Vagina (tissue), 2 donors: ENCODE measurements around the gene SNRNP200.
"Not testable (repeated sequence)": the region's sequence is repeated elsewhere in the genome, so short reads cannot be mapped to it uniquely, and the experiment has no call there.

ENCODE experiments used
- CTCF ChIP-seq, 3 experiments: fragments of 450-650 bp in 2 of 3; fragments of 200-600 bp in 1 of 3; sonication (generic) in 1 of 3; IDR thresholded peaks; one replicate each; pipeline ENCODE4 v1.5.1; 2017 to 2019; ENCODE audit warnings: antibody characterized with exemption in 3 of 3, mild to moderate bottlenecking in 2 of 3, moderate library complexity in 2 of 3
- POLR2AphosphoS5 ChIP-seq, 2 donors: sonication (generic); formaldehyde crosslinking; IDR thresholded peaks; one replicate each; pipeline ENCODE4 v1.9.0; 2017; ENCODE audit warnings: antibody characterized with exemption in 2 of 2, mild to moderate bottlenecking in 2 of 2, low read depth in 1 of 2; ENCODE audit not compliant: insufficient read depth in 1 of 2

GRCh38 chr2:96257744-96258143, 47.6 kb downstream of the SNRNP200 start:
- TF ChIP-seq POLR2AphosphoS5 (IDR thresholded peaks at IDR 0.05; ENCODE audit: insufficient read depth in 1 of 2, low read depth in 1 of 2); CTCF (IDR thresholded peaks at IDR 0.05): not testable (repeated sequence)
